Measurements from ENCODE around the gene HHIPL1. TPM values are rescaled to one million over a fixed set of nuclear protein-coding genes. Genes with fewer than 3 reads are reported as not detected.

HHIPL1 gene
- total RNA-seq, 2 donors from 2014 or later: 3.0 to 3.4 TPM

DNA sequence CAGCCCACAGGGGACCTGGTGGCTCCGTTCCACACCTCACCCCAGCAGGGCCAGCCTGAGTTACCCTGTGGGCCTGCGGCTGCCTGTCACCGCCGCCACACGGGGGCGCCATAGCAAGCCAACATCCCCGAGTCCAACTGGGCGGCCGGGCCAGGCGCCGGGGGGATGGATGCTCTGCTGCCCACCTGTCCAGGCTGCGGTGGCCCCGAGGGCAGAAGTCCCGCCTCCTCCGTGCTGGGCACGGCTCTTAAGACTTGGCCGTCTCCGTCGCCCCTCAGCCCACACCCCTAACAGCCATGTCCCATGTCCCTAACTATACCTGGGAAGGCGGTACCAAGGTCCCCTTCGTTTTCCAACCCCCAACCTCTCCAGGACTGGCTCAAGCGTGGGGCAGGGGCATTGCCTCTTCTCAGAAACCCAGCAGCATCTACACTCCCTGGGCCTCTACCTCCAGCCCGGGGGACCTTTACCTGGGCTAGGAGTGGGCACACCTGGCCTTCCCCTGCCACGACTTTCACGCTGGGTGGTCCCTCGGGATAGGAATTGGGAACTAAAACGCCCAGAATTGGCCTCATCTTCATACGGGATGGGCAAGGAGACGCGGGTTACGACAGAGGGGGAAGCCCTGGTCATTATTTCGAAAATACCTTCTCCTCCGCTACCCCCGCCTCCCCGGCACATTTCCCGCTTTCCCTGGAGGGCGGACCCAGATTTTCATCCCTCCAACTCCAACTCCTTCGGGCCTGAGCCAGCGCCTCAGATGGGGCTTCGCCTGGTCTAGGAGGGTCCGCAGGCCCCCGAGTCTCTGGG, 38.1 kb downstream of the HHIPL1 start:
- Mint-ChIP-seq H3K4me3 (peak overlapping the region; percentile 76), H3K27ac (no peak overlapping the region), H3K4me1 (peaks cover 3% of the 10 kb centered on the region), H3K9me3 (peaks cover 11% of the 10 kb centered on the region), H3K36me3 (ENCODE audit: low read depth) (no peaks in the 10 kb centered on the region), H3K27me3 (ENCODE audit: insufficient read depth) (peaks cover 25% of the 10 kb centered on the region)
- Histone ChIP-seq H3K9ac (ENCODE audit: extremely low read depth, low read length, poor library complexity, severe bottlenecking) (peak overlapping the region; percentile 53), H3K36me3 (ENCODE audit: control insufficient read depth, insufficient read depth, low read length) (no peaks in the 10 kb centered on the region), H3K27ac (ENCODE audit: low read depth, low read length) (peak overlapping the region; percentile 80), H3K4me3 (ENCODE audit: low read length) (peak overlapping the region; percentile 88), H3K27me3 (ENCODE audit: control insufficient read depth, insufficient read depth, low read length, poor library complexity, severe bottlenecking) (peaks cover 22% of the 10 kb centered on the region), H3K9me3 (ENCODE audit: control insufficient read depth, low read length) (peaks cover 9% of the 10 kb centered on the region), H3K4me1 (ENCODE audit: control insufficient read depth, insufficient read depth, low read length) (peaks cover 3% of the 10 kb centered on the region)
- DNase-seq: peak; percentile 96
- WGBS, 2 experiments (ENCODE audit: insufficient coverage in 1 of 2, insufficient read length in 1 of 2): 3 to 4% methylated on average over 19 to 42 of the region's 42 CpGs
- TF ChIP-seq, protein P1, sequence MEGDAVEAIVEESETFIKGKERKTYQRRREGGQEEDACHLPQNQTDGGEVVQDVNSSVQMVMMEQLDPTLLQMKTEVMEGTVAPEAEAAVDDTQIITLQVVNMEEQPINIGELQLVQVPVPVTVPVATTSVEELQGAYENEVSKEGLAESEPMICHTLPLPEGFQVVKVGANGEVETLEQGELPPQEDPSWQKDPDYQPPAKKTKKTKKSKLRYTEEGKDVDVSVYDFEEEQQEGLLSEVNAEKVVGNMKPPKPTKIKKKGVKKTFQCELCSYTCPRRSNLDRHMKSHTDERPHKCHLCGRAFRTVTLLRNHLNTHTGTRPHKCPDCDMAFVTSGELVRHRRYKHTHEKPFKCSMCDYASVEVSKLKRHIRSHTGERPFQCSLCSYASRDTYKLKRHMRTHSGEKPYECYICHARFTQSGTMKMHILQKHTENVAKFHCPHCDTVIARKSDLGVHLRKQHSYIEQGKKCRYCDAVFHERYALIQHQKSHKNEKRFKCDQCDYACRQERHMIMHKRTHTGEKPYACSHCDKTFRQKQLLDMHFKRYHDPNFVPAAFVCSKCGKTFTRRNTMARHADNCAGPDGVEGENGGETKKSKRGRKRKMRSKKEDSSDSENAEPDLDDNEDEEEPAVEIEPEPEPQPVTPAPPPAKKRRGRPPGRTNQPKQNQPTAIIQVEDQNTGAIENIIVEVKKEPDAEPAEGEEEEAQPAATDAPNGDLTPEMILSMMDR (conservative IDR thresholded peaks at IDR 0.05): peak; percentile 98

DNA sequence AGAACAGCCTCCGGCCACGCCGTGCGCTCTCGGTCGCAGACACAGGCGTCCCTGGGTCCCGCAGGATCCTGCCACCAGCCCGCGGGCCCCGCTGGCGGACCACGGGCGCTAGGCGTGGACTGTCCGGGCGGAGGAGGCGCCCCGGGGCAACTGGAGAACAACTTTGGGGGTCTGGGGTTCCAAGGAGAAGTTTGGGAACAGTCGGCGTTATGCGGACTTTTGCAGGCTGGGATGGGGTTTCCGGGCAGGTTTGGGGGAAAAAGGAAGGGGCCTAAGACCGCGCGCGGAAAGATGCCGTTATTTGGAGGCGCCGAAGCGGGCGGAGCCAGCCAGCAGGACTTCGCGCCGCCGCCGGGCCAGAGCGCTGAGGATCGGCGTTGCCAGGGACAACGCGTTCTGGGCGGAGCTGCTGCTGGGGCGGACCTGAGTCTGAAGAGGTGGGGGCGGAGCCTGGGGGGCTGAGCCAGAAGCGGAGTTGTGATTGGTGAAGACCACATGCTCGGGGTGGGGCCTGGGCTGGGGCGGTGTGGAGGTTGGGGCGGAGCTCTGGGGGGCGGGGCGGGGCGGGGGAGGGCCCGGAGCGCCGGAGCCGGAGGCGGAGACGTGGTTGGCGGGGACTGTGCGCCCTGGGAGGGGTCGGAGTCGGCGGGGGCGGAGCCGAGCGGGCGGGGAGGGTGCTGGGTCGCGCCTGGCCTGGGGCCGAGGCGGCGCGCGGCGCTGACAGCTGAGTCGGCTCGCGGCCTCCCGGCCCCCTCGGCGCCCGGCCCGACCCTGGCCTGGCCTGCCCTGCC, 38.9 kb downstream of the HHIPL1 start, which contains the start of gene CYP46A1:
Gene CYP46A1 (plus strand): TSS at position 680 of the 791 bp plus-strand sequence. CDS start 120 bp downstream, outside the sequence.
- Histone ChIP-seq H3K9ac (ENCODE audit: extremely low read depth, low read length, poor library complexity, severe bottlenecking) (peak within 1 kb of the TSS; percentile 53), H3K27me3 (ENCODE audit: control insufficient read depth, insufficient read depth, low read length, poor library complexity, severe bottlenecking) (peaks cover 22% of the 10 kb centered on the region), H3K9me3 (ENCODE audit: control insufficient read depth, low read length) (peaks cover under 1% of the 10 kb centered on the region), H3K4me3 (ENCODE audit: low read length) (peak within 1 kb of the TSS; percentile 88), H3K27ac (ENCODE audit: low read depth, low read length) (peak within 1 kb of the TSS; percentile 80), H3K4me1 (ENCODE audit: control insufficient read depth, insufficient read depth, low read length) (peaks cover 3% of the 10 kb centered on the region), H3K36me3 (ENCODE audit: control insufficient read depth, insufficient read depth, low read length) (no peaks in the 10 kb centered on the region)
- H3K4me1 Mint-ChIP-seq: peaks cover 3% of the 10 kb centered on the region
- peak within 1 kb of the TSS; percentile 79 for H3K27ac Mint-ChIP-seq
- peak; percentile 100 for DNase-seq
- TF ChIP-seq, protein P1 (conservative IDR thresholded peaks at IDR 0.05): no peak
- H3K9me3 Mint-ChIP-seq: peaks cover 3% of the 10 kb centered on the region
- H3K4me3 Mint-ChIP-seq: peak within 1 kb of the TSS; percentile 76
- 0 to 1% methylated on average over 25 to 77 of the region's 83 CpGs for WGBS, 2 experiments (ENCODE audit: insufficient coverage in 1 of 2, insufficient read length in 1 of 2)
- H3K36me3 Mint-ChIP-seq (ENCODE audit: low read depth): no peaks in the 10 kb centered on the region
- peaks cover 25% of the 10 kb centered on the region for H3K27me3 Mint-ChIP-seq (ENCODE audit: insufficient read depth)

DNA sequence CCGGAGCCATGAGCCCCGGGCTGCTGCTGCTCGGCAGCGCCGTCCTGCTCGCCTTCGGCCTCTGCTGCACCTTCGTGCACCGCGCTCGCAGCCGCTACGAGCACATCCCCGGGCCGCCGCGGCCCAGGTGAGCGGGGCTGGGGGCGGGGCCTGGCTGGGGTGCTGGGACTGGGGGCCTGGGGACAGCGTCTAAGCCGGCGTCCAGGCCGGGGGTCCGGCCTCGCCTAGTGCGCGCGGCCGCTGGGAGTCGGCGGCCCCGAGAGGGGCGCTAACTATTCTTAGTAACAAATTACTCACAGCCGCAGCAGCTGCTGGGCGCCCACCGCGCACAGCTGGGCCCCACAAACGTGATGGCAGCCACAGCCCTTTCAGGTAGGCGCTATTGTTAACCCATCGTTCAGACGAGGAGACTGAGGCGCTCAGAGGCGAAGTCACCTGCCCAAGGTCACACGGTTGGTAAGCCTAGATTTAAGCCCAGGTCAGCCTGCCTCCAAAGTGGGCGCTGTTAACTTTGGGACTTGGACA, 39.5 kb downstream of the HHIPL1 start:
- Histone ChIP-seq H3K27ac (ENCODE audit: low read depth, low read length) (no peak overlapping the region), H3K27me3 (ENCODE audit: control insufficient read depth, insufficient read depth, low read length, poor library complexity, severe bottlenecking) (peaks cover 22% of the 10 kb centered on the region), H3K4me3 (ENCODE audit: low read length) (peak overlapping the region; percentile 74), H3K36me3 (ENCODE audit: control insufficient read depth, insufficient read depth, low read length) (no peaks in the 10 kb centered on the region), H3K4me1 (ENCODE audit: control insufficient read depth, insufficient read depth, low read length) (peaks cover 3% of the 10 kb centered on the region), H3K9me3 (ENCODE audit: control insufficient read depth, low read length) (no peaks in the 10 kb centered on the region), H3K9ac (ENCODE audit: extremely low read depth, low read length, poor library complexity, severe bottlenecking) (peak overlapping the region; percentile 17)
- H3K9me3 Mint-ChIP-seq: no peaks in the 10 kb centered on the region
- DNase-seq: no peak
- TF ChIP-seq, protein P1 (conservative IDR thresholded peaks at IDR 0.05): no peak
- WGBS, 2 experiments (ENCODE audit: insufficient coverage in 1 of 2, insufficient read length in 1 of 2): 5 to 21% methylated on average over 6 to 45 of the region's 45 CpGs
- no peak overlapping the region for H3K27ac Mint-ChIP-seq
- H3K4me1 Mint-ChIP-seq: peaks cover 4% of the 10 kb centered on the region
- no peaks in the 10 kb centered on the region for H3K36me3 Mint-ChIP-seq (ENCODE audit: low read depth)
- H3K27me3 Mint-ChIP-seq (ENCODE audit: insufficient read depth): peaks cover 25% of the 10 kb centered on the region
- peak overlapping the region; percentile 34 for H3K4me3 Mint-ChIP-seq
